ENCODE data around the gene LEO1. TPM values are rescaled to one million over a fixed set of nuclear protein-coding genes. Genes with fewer than 3 reads are reported as not detected.

LEO1 gene
- total RNA-seq, result 10 to 100 TPM; 22.7 to 31.7 TPM

GRCh38 chr15:51971375-51972133, at the start of gene LEO1:
Gene LEO1 (minus strand): TSS chr15:51971778. CDS start chr15:51971745, 33 bp downstream.
- ATAC-seq (replicated peaks), result peak; percentile 91
- Mint-ChIP-seq H3K9me3 (peaks cover 4% of the 10 kb centered on the region), H3K36me3 (ENCODE audit: low read depth) (peaks cover 23% of the 10 kb centered on the region), H3K27me3 (no peaks in the 10 kb centered on the region), H3K4me3 (peak within 1 kb of the TSS; percentile 100), H3K27ac (peak within 1 kb of the TSS; percentile 99), H3K4me1 (peaks cover 15% of the 10 kb centered on the region)

GRCh38 chr15:52021128-52021671, 49.6 kb upstream of the LEO1 start:
- no peaks in the 10 kb centered on the region for H3K27me3 Mint-ChIP-seq
- no peaks in the 10 kb centered on the region for H3K9me3 Mint-ChIP-seq
- H3K4me3 Mint-ChIP-seq, result peak overlapping the region; percentile 99
- ATAC-seq (replicated peaks), result peak; percentile 50
- H3K36me3 Mint-ChIP-seq (ENCODE audit: low read depth), result peaks cover 26% of the 10 kb centered on the region
- H3K27ac Mint-ChIP-seq, result peak overlapping the region; percentile 99
- H3K4me1 Mint-ChIP-seq, result peaks cover 18% of the 10 kb centered on the region

DNA sequence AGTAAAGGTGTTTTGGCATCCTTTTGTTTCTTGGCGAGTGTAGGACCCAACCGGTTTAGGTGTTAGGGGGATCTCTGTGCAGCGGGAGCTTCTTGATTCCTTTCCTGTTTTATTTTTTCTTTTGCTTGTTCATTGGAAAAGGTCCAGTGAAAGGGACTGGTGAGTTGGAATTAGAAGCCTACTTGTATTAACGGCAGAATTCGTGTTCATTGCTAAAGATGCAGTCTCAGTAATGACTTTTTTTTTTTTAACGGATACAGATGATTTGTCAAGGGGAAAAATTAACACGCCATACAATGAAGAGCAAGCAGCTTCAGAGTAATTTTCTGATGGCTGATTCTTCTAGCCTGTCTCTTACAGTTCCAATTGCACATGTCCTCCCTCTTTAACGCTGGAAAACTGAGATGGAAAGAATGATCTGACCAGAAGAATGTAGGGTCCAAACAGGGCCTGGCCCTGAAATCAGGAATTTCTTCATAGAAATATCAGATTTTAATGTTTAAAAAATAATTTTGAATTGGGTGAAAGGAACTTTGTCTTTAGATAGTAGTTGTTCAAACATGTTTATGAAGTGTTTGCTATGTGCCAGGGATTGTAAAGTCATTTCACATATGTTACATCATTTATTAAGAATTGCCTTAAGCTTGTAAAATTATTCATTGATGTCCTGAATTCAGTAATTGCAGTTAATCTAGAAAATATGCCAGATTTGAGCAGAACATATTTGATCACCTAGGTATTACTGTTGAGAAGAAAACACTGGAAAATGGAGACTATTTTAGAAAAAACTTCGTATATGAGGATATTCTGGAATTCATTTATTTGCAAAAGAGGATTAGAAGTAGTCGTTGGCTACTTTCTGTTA, 48.9 kb upstream of the LEO1 start:
- no peak for ATAC-seq (replicated peaks)
- no peaks in the 10 kb centered on the region for H3K27me3 Mint-ChIP-seq
- H3K4me1 Mint-ChIP-seq, result peaks cover 15% of the 10 kb centered on the region
- H3K9me3 Mint-ChIP-seq, result no peaks in the 10 kb centered on the region
- peaks cover 26% of the 10 kb centered on the region for H3K36me3 Mint-ChIP-seq (ENCODE audit: low read depth)
- peak overlapping the region; percentile 99 for H3K27ac Mint-ChIP-seq
- peak overlapping the region; percentile 99 for H3K4me3 Mint-ChIP-seq

- H3K4me1 Mint-ChIP-seq, result peaks cover 15% of the 10 kb centered on the region
- peak overlapping the region; percentile 99 for H3K27ac Mint-ChIP-seq
- H3K4me3 Mint-ChIP-seq, result peak overlapping the region; percentile 99
- H3K36me3 Mint-ChIP-seq (ENCODE audit: low read depth), result peaks cover 26% of the 10 kb centered on the region
- H3K9me3 Mint-ChIP-seq, result no peaks in the 10 kb centered on the region
- ATAC-seq (replicated peaks), result peak; percentile 74
- no peaks in the 10 kb centered on the region for H3K27me3 Mint-ChIP-seq
Measured at GRCh38 chr15:52019394-52020220, 48.0 kb upstream of the LEO1 start.

- peak within 1 kb of the TSS; percentile 99 for H3K27ac Mint-ChIP-seq
- H3K36me3 Mint-ChIP-seq (ENCODE audit: low read depth), result peaks cover 26% of the 10 kb centered on the region
- H3K4me3 Mint-ChIP-seq, result peak within 1 kb of the TSS; percentile 99
- peak; percentile 81 for ATAC-seq (replicated peaks)
- no peaks in the 10 kb centered on the region for H3K9me3 Mint-ChIP-seq
- H3K4me1 Mint-ChIP-seq, result peaks cover 19% of the 10 kb centered on the region
- no peaks in the 10 kb centered on the region for H3K27me3 Mint-ChIP-seq
Measured at GRCh38 chr15:52018693-52019393, 47.3 kb upstream of the LEO1 start, which contains the start of gene MAPK6. Gene MAPK6 (plus strand): TSS chr15:52019219. CDS start chr15:52046461, 27,242 bp downstream.

DNA sequence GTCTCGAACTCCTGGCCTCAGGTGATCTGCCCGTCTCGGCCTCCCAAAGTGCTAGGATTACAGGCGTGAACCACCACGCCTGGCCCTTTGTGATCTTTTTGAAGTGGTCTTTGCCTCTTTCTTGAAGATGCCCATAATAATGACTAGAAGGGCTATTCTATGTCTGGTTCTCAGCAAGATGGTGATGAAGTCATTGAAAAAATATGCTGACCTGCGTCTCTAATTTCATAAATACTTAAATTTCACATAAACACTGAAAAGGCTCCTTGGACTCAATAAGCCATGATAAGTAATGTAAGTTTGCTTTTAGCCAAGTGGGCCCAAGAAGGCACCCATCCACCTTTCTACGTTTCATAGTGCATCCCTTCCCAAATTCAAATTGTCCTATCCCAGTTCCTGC, 46.7 kb upstream of the LEO1 start:
- H3K27me3 Mint-ChIP-seq, result no peaks in the 10 kb centered on the region
- no peak for ATAC-seq (replicated peaks)
- peaks cover 26% of the 10 kb centered on the region for H3K36me3 Mint-ChIP-seq (ENCODE audit: low read depth)
- H3K9me3 Mint-ChIP-seq, result no peaks in the 10 kb centered on the region
- peak overlapping the region; percentile 99 for H3K4me3 Mint-ChIP-seq
- H3K27ac Mint-ChIP-seq, result peak overlapping the region; percentile 99
- peaks cover 25% of the 10 kb centered on the region for H3K4me1 Mint-ChIP-seq

GRCh38 chr15:52016316-52016715, 44.7 kb upstream of the LEO1 start:
- peaks cover 24% of the 10 kb centered on the region for H3K36me3 Mint-ChIP-seq (ENCODE audit: low read depth)
- ATAC-seq (replicated peaks), result no peak
- H3K4me1 Mint-ChIP-seq, result peaks cover 32% of the 10 kb centered on the region
- H3K4me3 Mint-ChIP-seq, result no peak overlapping the region
- no peaks in the 10 kb centered on the region for H3K27me3 Mint-ChIP-seq
- H3K27ac Mint-ChIP-seq, result no peak overlapping the region
- no peaks in the 10 kb centered on the region for H3K9me3 Mint-ChIP-seq

DNA sequence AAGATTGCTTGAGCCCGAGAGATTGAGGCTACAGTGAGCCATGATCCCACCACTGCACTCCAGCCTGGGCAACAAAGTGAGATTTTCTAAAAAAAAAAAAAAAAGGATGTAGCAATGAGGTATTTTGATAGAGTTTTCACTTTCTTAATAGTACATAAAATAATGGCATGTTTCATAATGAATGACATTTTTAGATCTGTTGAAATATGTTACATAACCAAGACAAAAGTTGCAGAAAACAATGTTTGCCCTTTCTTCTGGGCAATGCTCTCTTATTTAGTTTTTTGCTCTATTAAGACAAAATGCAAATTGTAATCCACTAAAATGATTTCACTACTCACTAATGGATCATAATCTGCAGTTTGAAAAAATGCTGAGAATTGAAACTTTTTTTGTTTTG, 43.0 kb upstream of the LEO1 start:
- H3K4me1 Mint-ChIP-seq, result peaks cover 38% of the 10 kb centered on the region
- no peak overlapping the region for H3K27ac Mint-ChIP-seq
- no peaks in the 10 kb centered on the region for H3K27me3 Mint-ChIP-seq
- H3K9me3 Mint-ChIP-seq, result no peaks in the 10 kb centered on the region
- peaks cover 7% of the 10 kb centered on the region for H3K36me3 Mint-ChIP-seq (ENCODE audit: low read depth)
- no peak overlapping the region for H3K4me3 Mint-ChIP-seq
- no peak for ATAC-seq (replicated peaks)

- H3K27me3 Mint-ChIP-seq, result no peaks in the 10 kb centered on the region
- H3K36me3 Mint-ChIP-seq (ENCODE audit: low read depth), result no peaks in the 10 kb centered on the region
- peak overlapping the region; percentile 89 for H3K27ac Mint-ChIP-seq
- peaks cover 40% of the 10 kb centered on the region for H3K4me1 Mint-ChIP-seq
- peak; percentile 81 for ATAC-seq (replicated peaks)
- H3K4me3 Mint-ChIP-seq, result peak overlapping the region; percentile 67
- H3K9me3 Mint-ChIP-seq, result no peaks in the 10 kb centered on the region
Measured at GRCh38 chr15:52013151-52013791, 41.7 kb upstream of the LEO1 start.

- Mint-ChIP-seq H3K4me1 (peaks cover 44% of the 10 kb centered on the region), H3K9me3 (no peaks in the 10 kb centered on the region), H3K36me3 (ENCODE audit: low read depth) (no peaks in the 10 kb centered on the region), H3K27me3 (no peaks in the 10 kb centered on the region), H3K27ac (no peak overlapping the region), H3K4me3 (no peak overlapping the region)
- ATAC-seq (replicated peaks), result no peak
Measured at GRCh38 chr15:52012210-52012609, 40.6 kb upstream of the LEO1 start.

GRCh38 chr15:52011711-52012144, 40.1 kb upstream of the LEO1 start:
- no peaks in the 10 kb centered on the region for H3K9me3 Mint-ChIP-seq
- no peak for ATAC-seq (replicated peaks)
- H3K4me1 Mint-ChIP-seq, result peaks cover 44% of the 10 kb centered on the region
- H3K36me3 Mint-ChIP-seq (ENCODE audit: low read depth), result no peaks in the 10 kb centered on the region
- H3K27me3 Mint-ChIP-seq, result no peaks in the 10 kb centered on the region
- peak overlapping the region; percentile 64 for H3K4me3 Mint-ChIP-seq
- H3K27ac Mint-ChIP-seq, result no peak overlapping the region

- peak overlapping the region; percentile 48 for H3K27ac Mint-ChIP-seq
Measured at GRCh38 chr15:52010633-52011595, 39.3 kb upstream of the LEO1 start.

More at GRCh38 chr15:52010633-52011595, 39.3 kb upstream of the LEO1 start:
- no peaks in the 10 kb centered on the region for H3K27me3 Mint-ChIP-seq
- H3K4me3 Mint-ChIP-seq, result peak overlapping the region; percentile 64
- H3K36me3 Mint-ChIP-seq (ENCODE audit: low read depth), result no peaks in the 10 kb centered on the region
- H3K9me3 Mint-ChIP-seq, result no peaks in the 10 kb centered on the region
- ATAC-seq (replicated peaks), result peak; percentile 46
- peaks cover 45% of the 10 kb centered on the region for H3K4me1 Mint-ChIP-seq
